WTC11 (cell line): ENCODE data around the gene FLCN. TPM values are rescaled to one million over a fixed set of nuclear protein-coding genes. Genes with fewer than 3 reads are reported as not detected.
A peak's percentile ranks its signal among the peaks of the same experiment; 100 is the strongest.

Source experiments
- ATAC-seq: fragments of 200-7000 bp; cut with Tn5 transposase; 2 replicates; pipeline ENCODE4 v1.10.0; 2021; ENCODE audit warnings: mild to moderate bottlenecking, moderate library complexity
- Bru-seq: library from RNA; stranded (reverse); fragments of 400-500 nt; gene quantifications from one replicate; lab custom pipeline; 2021; lab: Mats Ljungman, UMichigan
- CTCF ChIA-PET: fragments of 300-600 bp; sonication (Branson Sonifier 250); formaldehyde crosslinking; loops from one replicate; lab custom pipeline; 2021; ENCODE audit warnings: antibody characterized with exemption; lab: Charles Lee
- POLR2A ChIA-PET: fragments of 350-600 bp; sonication (Branson Sonifier 250); formaldehyde crosslinking; loops from one replicate; lab custom pipeline; 2021; ENCODE audit warnings: antibody characterized with exemption; lab: Charles Lee
- DNase-seq: peaks from one replicate; pipeline ENCODE4 v3.0.0; 2021; ENCODE audit warnings: low spot score
- H3K27ac Mint-ChIP-seq: 2 replicates; pipeline ENCODE4 v1.8.0; 2021; ENCODE audit warnings: mixed read lengths
- H3K27me3 Mint-ChIP-seq: 2 replicates; pipeline ENCODE4 v1.8.0; 2021; ENCODE audit warnings: low read depth, mild to moderate bottlenecking, moderate library complexity, mixed read lengths
- H3K36me3 Mint-ChIP-seq: 2 replicates; pipeline ENCODE4 v1.8.0; 2021; ENCODE audit warnings: mixed read lengths
- H3K4me1 Mint-ChIP-seq: 2 replicates; pipeline ENCODE4 v1.8.0; 2022; ENCODE audit warnings: mixed read lengths
- H3K4me3 Mint-ChIP-seq: 2 replicates; pipeline ENCODE4 v1.8.0; 2021; ENCODE audit warnings: mild to moderate bottlenecking, moderate library complexity, mixed read lengths
- H3K9me3 Mint-ChIP-seq: 2 replicates; pipeline ENCODE4 v1.8.0; 2021; ENCODE audit warnings: mixed read lengths
- GTF2I ChIP-seq: fragments of 250-450 bp; sonication (Bioruptor Pico); conservative IDR thresholded peaks from 2 replicates; pipeline ENCODE4 v1.4.0; 2021; ENCODE audit warnings: mild to moderate bottlenecking
- KAT7 ChIP-seq: sonication (generic); formaldehyde crosslinking; IDR thresholded peaks from 2 replicates; pipeline ENCODE4 v1.8.1; 2023; ENCODE audit warnings: missing genetic modification reagents, mild to moderate bottlenecking, borderline replicate concordance
- NFATC4 ChIP-seq: fragments of 250-450 bp; sonication (Bioruptor Pico); IDR thresholded peaks from 2 replicates; pipeline ENCODE4 v1.9.0; 2021; ENCODE audit warnings: mild to moderate bottlenecking
- RORB ChIP-seq: fragments of 250-450 bp; sonication (Bioruptor Pico); IDR thresholded peaks from 2 replicates; pipeline ENCODE4 v1.9.0; 2021; ENCODE audit warnings: mild to moderate bottlenecking
- SMAD4 ChIP-seq: sonication (generic); formaldehyde crosslinking; IDR thresholded peaks from 2 replicates; pipeline ENCODE4 v1.8.0; 2022; ENCODE audit warnings: mild to moderate bottlenecking, missing genetic modification reagents
- TEAD4 ChIP-seq: sonication (generic); formaldehyde crosslinking; IDR thresholded peaks from 2 replicates; pipeline ENCODE4 v1.8.0; 2022; ENCODE audit warnings: mild to moderate bottlenecking, missing genetic modification reagents
- long read RNA-seq, 3 experiments: library from RNA in 1 of 3; library from capped mRNA in 1 of 3; library from polyadenylated mRNA in 1 of 3; unstranded in 2 of 3; stranded (forward) in 1 of 3; transcript quantifications; one replicate each; pipeline ENCODE4 v2.0.0, GENCODE V29; 2021
- total RNA-seq: library from RNA; stranded (reverse); gene quantifications from 3 replicates; pipeline ENCODE4 v1.2.3, GENCODE V29; 2021
- TF ChIP-seq, protein P1 (sequence below): sonication (generic); formaldehyde crosslinking; IDR thresholded peaks from 2 replicates; pipeline ENCODE4 v1.8.1; 2023; ENCODE audit warnings: mild to moderate bottlenecking, moderate library complexity, missing genetic modification reagents
- TF ChIP-seq, protein P2 (sequence below): fragments of 250-450 bp; sonication (Bioruptor Pico); IDR thresholded peaks from 2 replicates; pipeline ENCODE4 v1.9.0; 2021; ENCODE audit warnings: moderate library complexity, mild to moderate bottlenecking, inconsistent platforms, borderline replicate concordance
- TF ChIP-seq, protein P3 (sequence below): fragments of 250-450 bp; sonication (Bioruptor Pico); IDR thresholded peaks from 2 replicates; pipeline ENCODE4 v1.9.0; 2021; ENCODE audit warnings: mild to moderate bottlenecking
- TF ChIP-seq, protein P4 (sequence below): sonication (generic); formaldehyde crosslinking; IDR thresholded peaks from 2 replicates; pipeline ENCODE4 v1.8.1; 2022; ENCODE audit warnings: missing genetic modification reagents, borderline replicate concordance
- TF ChIP-seq, protein P5 (sequence below): sonication (generic); formaldehyde crosslinking; IDR thresholded peaks from 2 replicates; pipeline ENCODE4 v1.8.0; 2022; ENCODE audit warnings: mild to moderate bottlenecking, missing genetic modification reagents
- TF ChIP-seq, protein P6 (sequence below): sonication (generic); formaldehyde crosslinking; IDR thresholded peaks from 2 replicates; pipeline ENCODE4 v1.8.1; 2022; ENCODE audit warnings: mild to moderate bottlenecking, moderate library complexity, missing genetic modification reagents
- TF ChIP-seq, protein P7 (sequence below): sonication (generic); formaldehyde crosslinking; IDR thresholded peaks from 2 replicates; pipeline ENCODE4 v1.8.1; 2023; ENCODE audit warnings: mild to moderate bottlenecking, missing genetic modification reagents
- TF ChIP-seq, protein P8 (sequence below): sonication (generic); formaldehyde crosslinking; IDR thresholded peaks from 2 replicates; pipeline ENCODE4 v1.8.1; 2023; ENCODE audit warnings: mild to moderate bottlenecking, missing genetic modification reagents, moderate library complexity
- TF ChIP-seq, protein P9 (sequence below): sonication (generic); formaldehyde crosslinking; IDR thresholded peaks from 2 replicates; pipeline ENCODE4 v1.8.1; 2023; ENCODE audit warnings: mild to moderate bottlenecking, missing genetic modification reagents, borderline replicate concordance

Gene FLCN, protein sequence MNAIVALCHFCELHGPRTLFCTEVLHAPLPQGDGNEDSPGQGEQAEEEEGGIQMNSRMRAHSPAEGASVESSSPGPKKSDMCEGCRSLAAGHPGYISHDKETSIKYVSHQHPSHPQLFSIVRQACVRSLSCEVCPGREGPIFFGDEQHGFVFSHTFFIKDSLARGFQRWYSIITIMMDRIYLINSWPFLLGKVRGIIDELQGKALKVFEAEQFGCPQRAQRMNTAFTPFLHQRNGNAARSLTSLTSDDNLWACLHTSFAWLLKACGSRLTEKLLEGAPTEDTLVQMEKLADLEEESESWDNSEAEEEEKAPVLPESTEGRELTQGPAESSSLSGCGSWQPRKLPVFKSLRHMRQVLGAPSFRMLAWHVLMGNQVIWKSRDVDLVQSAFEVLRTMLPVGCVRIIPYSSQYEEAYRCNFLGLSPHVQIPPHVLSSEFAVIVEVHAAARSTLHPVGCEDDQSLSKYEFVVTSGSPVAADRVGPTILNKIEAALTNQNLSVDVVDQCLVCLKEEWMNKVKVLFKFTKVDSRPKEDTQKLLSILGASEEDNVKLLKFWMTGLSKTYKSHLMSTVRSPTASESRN
- total RNA-seq (40.8 to 42.4 TPM (median 42.3 TPM) in 3 replicates), Bru-seq, nascent RNA (percentile 70 among the genes with signal in this experiment)
- long read RNA-seq, experiment 1, transcript FLCN-201 (14 exons, 3,638 nt): major isoform, 19 of 34 reads
- long read RNA-seq, experiment 1, partial matches to known transcripts: 3 of 34 reads
- long read RNA-seq, experiment 1, other reads (novel, unspliced or antisense): 8 of 34 reads
- long read RNA-seq, experiment 2, partial matches to known transcripts: 2 of 7 reads
- long read RNA-seq, experiment 2, other reads (novel, unspliced or antisense): 5 of 7 reads
- long read RNA-seq, experiment 3, partial matches to known transcripts: 0 of 4 reads
- long read RNA-seq, experiment 3, other reads (novel, unspliced or antisense): 2 of 4 reads

DNA sequence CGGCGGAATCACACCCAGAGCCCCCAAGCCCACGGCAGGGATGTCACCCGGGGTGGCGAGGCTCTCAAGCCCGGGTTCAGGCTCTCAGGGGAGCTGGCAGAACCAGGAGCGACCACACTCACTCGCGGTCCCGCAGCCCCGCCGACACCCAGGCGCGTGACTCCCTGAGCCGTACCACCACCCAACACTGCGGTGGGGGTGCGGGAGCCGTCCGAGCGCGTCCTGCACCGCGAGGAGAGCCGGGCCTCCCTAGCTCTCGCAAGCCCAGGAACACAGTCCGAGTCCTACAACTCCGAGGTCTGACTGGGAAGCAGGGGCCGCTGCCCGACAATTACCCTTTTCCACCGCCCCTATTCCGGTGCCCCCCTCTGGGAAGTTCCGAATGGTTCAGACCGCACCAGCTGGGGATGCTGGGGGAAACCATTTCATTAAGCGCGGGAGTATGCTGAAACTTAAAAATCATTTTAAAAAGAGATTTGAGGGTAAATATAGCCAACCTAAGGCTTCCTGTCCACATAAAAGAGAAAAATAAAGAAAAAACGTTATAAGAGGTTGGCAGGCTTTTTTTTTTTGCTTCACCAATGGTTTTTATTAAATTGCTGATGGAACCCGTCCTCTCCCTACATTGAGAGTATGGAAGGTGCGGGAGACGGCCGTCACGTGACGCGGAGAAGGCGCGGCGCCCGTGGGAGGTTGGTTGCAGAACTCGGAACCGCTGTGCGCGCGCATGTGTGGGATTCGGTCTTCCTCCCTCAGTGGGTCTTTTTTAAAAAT, at the start of gene FLCN:
TSS of gene FLCN (minus strand) at position 143 of the 774 bp plus-strand sequence. CDS start 9,031 bp downstream, outside the sequence.
- ChIA-PET POLR2A (interaction anchor here (0.7 kb wide), 1 partner anchor 66 kb away, joined by 4 read pairs; no protein-coding TSS in a partner anchor), CTCF (interaction anchor here (0.7 to 1.5 kb wide), 2 partner anchors 96 to 468 kb away, joined by 3 read pairs; no protein-coding TSS in a partner anchor)
- peak; percentile 87 for ATAC-seq
- TF ChIP-seq, protein P1, sequence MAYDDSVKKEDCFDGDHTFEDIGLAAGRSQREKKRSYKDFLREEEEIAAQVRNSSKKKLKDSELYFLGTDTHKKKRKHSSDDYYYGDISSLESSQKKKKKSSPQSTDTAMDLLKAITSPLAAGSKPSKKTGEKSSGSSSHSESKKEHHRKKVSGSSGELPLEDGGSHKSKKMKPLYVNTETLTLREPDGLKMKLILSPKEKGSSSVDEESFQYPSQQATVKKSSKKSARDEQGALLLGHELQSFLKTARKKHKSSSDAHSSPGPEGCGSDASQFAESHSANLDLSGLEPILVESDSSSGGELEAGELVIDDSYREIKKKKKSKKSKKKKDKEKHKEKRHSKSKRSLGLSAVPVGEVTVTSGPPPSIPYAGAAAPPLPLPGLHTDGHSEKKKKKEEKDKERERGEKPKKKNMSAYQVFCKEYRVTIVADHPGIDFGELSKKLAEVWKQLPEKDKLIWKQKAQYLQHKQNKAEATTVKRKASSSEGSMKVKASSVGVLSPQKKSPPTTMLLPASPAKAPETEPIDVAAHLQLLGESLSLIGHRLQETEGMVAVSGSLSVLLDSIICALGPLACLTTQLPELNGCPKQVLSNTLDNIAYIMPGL (CRISPR knock-in tag): no peak; the same call in 1 of the 2 replicates
- TF ChIP-seq NFATC4 (CRISPR knock-in tag) (no peak), KAT7 (no peak), SMAD4 (CRISPR knock-in tag) (no peak), GTF2I (CRISPR knock-in tag) (no peak), RORB (CRISPR knock-in tag) (no peak), TEAD4 (no peak)
- TF ChIP-seq, protein P2, sequence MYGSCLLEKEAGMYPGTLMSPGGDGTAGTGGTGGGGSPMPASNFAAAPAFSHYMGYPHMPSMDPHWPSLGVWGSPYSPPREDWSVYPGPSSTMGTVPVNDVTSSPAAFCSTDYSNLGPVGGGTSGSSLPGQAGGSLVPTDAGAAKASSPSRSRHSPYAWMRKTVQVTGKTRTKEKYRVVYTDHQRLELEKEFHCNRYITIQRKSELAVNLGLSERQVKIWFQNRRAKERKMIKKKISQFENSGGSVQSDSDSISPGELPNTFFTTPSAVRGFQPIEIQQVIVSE (CRISPR knock-in tag): no peak
- TF ChIP-seq, protein P3, sequence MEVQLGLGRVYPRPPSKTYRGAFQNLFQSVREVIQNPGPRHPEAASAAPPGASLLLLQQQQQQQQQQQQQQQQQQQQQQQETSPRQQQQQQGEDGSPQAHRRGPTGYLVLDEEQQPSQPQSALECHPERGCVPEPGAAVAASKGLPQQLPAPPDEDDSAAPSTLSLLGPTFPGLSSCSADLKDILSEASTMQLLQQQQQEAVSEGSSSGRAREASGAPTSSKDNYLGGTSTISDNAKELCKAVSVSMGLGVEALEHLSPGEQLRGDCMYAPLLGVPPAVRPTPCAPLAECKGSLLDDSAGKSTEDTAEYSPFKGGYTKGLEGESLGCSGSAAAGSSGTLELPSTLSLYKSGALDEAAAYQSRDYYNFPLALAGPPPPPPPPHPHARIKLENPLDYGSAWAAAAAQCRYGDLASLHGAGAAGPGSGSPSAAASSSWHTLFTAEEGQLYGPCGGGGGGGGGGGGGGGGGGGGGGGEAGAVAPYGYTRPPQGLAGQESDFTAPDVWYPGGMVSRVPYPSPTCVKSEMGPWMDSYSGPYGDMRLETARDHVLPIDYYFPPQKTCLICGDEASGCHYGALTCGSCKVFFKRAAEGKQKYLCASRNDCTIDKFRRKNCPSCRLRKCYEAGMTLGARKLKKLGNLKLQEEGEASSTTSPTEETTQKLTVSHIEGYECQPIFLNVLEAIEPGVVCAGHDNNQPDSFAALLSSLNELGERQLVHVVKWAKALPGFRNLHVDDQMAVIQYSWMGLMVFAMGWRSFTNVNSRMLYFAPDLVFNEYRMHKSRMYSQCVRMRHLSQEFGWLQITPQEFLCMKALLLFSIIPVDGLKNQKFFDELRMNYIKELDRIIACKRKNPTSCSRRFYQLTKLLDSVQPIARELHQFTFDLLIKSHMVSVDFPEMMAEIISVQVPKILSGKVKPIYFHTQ (CRISPR knock-in tag): no peak
- TF ChIP-seq, protein P4, sequence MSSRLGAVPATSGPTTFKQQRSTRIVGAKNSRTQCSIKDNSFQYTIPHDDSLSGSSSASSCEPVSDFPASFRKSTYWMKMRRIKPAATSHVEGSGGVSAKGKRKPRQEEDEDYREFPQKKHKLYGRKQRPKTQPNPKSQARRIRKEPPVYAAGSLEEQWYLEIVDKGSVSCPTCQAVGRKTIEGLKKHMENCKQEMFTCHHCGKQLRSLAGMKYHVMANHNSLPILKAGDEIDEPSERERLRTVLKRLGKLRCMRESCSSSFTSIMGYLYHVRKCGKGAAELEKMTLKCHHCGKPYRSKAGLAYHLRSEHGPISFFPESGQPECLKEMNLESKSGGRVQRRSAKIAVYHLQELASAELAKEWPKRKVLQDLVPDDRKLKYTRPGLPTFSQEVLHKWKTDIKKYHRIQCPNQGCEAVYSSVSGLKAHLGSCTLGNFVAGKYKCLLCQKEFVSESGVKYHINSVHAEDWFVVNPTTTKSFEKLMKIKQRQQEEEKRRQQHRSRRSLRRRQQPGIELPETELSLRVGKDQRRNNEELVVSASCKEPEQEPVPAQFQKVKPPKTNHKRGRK: no peak
- TF ChIP-seq, protein P5, sequence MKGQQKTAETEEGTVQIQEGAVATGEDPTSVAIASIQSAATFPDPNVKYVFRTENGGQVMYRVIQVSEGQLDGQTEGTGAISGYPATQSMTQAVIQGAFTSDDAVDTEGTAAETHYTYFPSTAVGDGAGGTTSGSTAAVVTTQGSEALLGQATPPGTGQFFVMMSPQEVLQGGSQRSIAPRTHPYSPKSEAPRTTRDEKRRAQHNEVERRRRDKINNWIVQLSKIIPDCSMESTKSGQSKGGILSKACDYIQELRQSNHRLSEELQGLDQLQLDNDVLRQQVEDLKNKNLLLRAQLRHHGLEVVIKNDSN (CRISPR knock-in tag): peak; percentile 95
- TF ChIP-seq, protein P6, sequence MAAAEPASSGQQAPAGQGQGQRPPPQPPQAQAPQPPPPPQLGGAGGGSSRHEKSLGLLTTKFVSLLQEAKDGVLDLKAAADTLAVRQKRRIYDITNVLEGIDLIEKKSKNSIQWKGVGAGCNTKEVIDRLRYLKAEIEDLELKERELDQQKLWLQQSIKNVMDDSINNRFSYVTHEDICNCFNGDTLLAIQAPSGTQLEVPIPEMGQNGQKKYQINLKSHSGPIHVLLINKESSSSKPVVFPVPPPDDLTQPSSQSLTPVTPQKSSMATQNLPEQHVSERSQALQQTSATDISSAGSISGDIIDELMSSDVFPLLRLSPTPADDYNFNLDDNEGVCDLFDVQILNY: no peak; the same call in 1 of the 2 replicates
- TF ChIP-seq, protein P7, sequence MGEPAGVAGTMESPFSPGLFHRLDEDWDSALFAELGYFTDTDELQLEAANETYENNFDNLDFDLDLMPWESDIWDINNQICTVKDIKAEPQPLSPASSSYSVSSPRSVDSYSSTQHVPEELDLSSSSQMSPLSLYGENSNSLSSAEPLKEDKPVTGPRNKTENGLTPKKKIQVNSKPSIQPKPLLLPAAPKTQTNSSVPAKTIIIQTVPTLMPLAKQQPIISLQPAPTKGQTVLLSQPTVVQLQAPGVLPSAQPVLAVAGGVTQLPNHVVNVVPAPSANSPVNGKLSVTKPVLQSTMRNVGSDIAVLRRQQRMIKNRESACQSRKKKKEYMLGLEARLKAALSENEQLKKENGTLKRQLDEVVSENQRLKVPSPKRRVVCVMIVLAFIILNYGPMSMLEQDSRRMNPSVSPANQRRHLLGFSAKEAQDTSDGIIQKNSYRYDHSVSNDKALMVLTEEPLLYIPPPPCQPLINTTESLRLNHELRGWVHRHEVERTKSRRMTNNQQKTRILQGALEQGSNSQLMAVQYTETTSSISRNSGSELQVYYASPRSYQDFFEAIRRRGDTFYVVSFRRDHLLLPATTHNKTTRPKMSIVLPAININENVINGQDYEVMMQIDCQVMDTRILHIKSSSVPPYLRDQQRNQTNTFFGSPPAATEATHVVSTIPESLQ: no peak
- TF ChIP-seq, protein P8, sequence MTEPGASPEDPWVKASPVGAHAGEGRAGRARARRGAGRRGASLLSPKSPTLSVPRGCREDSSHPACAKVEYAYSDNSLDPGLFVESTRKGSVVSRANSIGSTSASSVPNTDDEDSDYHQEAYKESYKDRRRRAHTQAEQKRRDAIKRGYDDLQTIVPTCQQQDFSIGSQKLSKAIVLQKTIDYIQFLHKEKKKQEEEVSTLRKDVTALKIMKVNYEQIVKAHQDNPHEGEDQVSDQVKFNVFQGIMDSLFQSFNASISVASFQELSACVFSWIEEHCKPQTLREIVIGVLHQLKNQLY (CRISPR knock-in tag): no peak
- TF ChIP-seq, protein P9, sequence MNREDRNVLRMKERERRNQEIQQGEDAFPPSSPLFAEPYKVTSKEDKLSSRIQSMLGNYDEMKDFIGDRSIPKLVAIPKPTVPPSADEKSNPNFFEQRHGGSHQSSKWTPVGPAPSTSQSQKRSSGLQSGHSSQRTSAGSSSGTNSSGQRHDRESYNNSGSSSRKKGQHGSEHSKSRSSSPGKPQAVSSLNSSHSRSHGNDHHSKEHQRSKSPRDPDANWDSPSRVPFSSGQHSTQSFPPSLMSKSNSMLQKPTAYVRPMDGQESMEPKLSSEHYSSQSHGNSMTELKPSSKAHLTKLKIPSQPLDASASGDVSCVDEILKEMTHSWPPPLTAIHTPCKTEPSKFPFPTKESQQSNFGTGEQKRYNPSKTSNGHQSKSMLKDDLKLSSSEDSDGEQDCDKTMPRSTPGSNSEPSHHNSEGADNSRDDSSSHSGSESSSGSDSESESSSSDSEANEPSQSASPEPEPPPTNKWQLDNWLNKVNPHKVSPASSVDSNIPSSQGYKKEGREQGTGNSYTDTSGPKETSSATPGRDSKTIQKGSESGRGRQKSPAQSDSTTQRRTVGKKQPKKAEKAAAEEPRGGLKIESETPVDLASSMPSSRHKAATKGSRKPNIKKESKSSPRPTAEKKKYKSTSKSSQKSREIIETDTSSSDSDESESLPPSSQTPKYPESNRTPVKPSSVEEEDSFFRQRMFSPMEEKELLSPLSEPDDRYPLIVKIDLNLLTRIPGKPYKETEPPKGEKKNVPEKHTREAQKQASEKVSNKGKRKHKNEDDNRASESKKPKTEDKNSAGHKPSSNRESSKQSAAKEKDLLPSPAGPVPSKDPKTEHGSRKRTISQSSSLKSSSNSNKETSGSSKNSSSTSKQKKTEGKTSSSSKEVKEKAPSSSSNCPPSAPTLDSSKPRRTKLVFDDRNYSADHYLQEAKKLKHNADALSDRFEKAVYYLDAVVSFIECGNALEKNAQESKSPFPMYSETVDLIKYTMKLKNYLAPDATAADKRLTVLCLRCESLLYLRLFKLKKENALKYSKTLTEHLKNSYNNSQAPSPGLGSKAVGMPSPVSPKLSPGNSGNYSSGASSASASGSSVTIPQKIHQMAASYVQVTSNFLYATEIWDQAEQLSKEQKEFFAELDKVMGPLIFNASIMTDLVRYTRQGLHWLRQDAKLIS (CRISPR knock-in tag): no peak

More for the DNA sequence above, at the start of gene FLCN:
- peaks cover 21% of the 10 kb centered on the region for H3K4me1 Mint-ChIP-seq
- H3K27me3 Mint-ChIP-seq: no peaks in the 10 kb centered on the region
- H3K27ac Mint-ChIP-seq: peak within 1 kb of the TSS; percentile 98
- H3K4me3 Mint-ChIP-seq: peak within 1 kb of the TSS; percentile 92
- DNase-seq: peak; percentile 64
- no peaks in the 10 kb centered on the region for H3K9me3 Mint-ChIP-seq
- H3K36me3 Mint-ChIP-seq: no peaks in the 10 kb centered on the region; the same call in 1 of the 2 replicates
